OCI-LY7 (cell line): Measurements from ENCODE around the gene TSC22D2. TPM values are rescaled to one million over a fixed set of nuclear protein-coding genes. Genes with fewer than 3 reads are reported as not detected.

Experiments
- BruUV-seq: library from RNA; stranded (reverse); fragments of 400-500 nt; replicated peaks from 2 replicates; lab custom pipeline; 2021; lab: Mats Ljungman, UMichigan
- CTCF ChIA-PET: fragments of 300-600 bp; sonication (Branson Sonifier 250); formaldehyde crosslinking; loops from one replicate; lab custom pipeline; 2022; ENCODE audit warnings: antibody characterized with exemption; ENCODE audit not compliant: unreplicated experiment; lab: Charles Lee
- POLR2A ChIA-PET: fragments of 300-600 bp; sonication (Branson Sonifier 250); formaldehyde crosslinking; loops from one replicate; lab custom pipeline; 2022; ENCODE audit warnings: antibody characterized with exemption; lab: Charles Lee
- DNase-seq: peaks from one replicate; pipeline ENCODE4 v3.0.0-alpha.2; 2015; ENCODE audit warnings: low spot score
- H2AFZ ChIP-seq: fragments of 200-600 bp; sonication (generic), shearing (Covaris generic); 2 replicates; pipeline ENCODE4 v1.6.1; 2014; ENCODE audit warnings: mild to moderate bottlenecking, antibody characterized with exemption, low read length, moderate library complexity
- H3K27ac ChIP-seq: fragments of 200-600 bp; sonication (generic); 2 replicates; pipeline ENCODE4 v1.5.1; 2014; ENCODE audit warnings: mixed run types, low read depth, mild to moderate bottlenecking, moderate library complexity, low read length, inconsistent platforms; ENCODE audit not compliant: poor library complexity, severe bottlenecking
- H3K36me3 ChIP-seq: fragments of 200-600 bp; sonication (generic); 2 replicates; pipeline ENCODE4 v1.6.1; 2014; ENCODE audit warnings: mild to moderate bottlenecking, antibody characterized with exemption, low read length, moderate library complexity, mixed read lengths; ENCODE audit not compliant: insufficient read depth
- H3K4me1 ChIP-seq: fragments of 200-600 bp; sonication (generic); 2 replicates; pipeline ENCODE4 v1.5.1; 2014; ENCODE audit warnings: mild to moderate bottlenecking, low read length; ENCODE audit not compliant: insufficient read depth, poor library complexity, severe bottlenecking
- H3K4me2 ChIP-seq: fragments of 200-600 bp; sonication (generic); 2 replicates; pipeline ENCODE4 v1.6.1; 2014; ENCODE audit warnings: mild to moderate bottlenecking, low read length
- H3K4me3 ChIP-seq: fragments of 200-600 bp; sonication (generic); 2 replicates; pipeline ENCODE4 v1.5.1; 2014; ENCODE audit warnings: mild to moderate bottlenecking, low read depth, low read length; ENCODE audit not compliant: poor library complexity, severe bottlenecking
- H3K79me2 ChIP-seq: fragments of 200-600 bp; sonication (generic); 2 replicates; pipeline ENCODE4 v1.6.1; 2016; ENCODE audit warnings: low read depth, mild to moderate bottlenecking, low read length, moderate library complexity, mixed read lengths; ENCODE audit not compliant: insufficient read depth
- H3K9me2 ChIP-seq: fragments of 200-600 bp; sonication (generic); 2 replicates; pipeline ENCODE4 v1.6.1; 2016; ENCODE audit warnings: mild to moderate bottlenecking, low read length, mixed read lengths; ENCODE audit not compliant: insufficient read depth
- H3K9me3 ChIP-seq: fragments of 200-600 bp; sonication (generic); 2 replicates; pipeline ENCODE4 v1.6.1; 2014; ENCODE audit warnings: mild to moderate bottlenecking, mixed run types, low read length, mixed read lengths
- H4K20me1 ChIP-seq: fragments of 200-600 bp; sonication (generic); 2 replicates; pipeline ENCODE4 v1.6.1; 2014; ENCODE audit warnings: mild to moderate bottlenecking, antibody characterized with exemption, low read length, moderate library complexity, mixed read lengths; ENCODE audit not compliant: insufficient read depth
- EZH2phosphoT487 ChIP-seq: fragments of 200-600 bp; sonication (generic); IDR thresholded peaks from 2 replicates; pipeline ENCODE4 v1.6.1; 2018; ENCODE audit warnings: low read depth, borderline replicate concordance, mild to moderate bottlenecking, mixed run types, antibody characterized with exemption, low read length, moderate library complexity, mixed read lengths
- intact Hi-C: fragments of 100-400 bp; cut with micrococcal nuclease; formaldehyde crosslinking; loops from one replicate; pipeline ENCODE4 v1.10.0; 2022; ENCODE audit not compliant: unreplicated experiment
- total RNA-seq, 2 experiments: library from RNA; depleted of rRNA in 1 of 2; stranded (reverse); fragments of >200 nt in 1 of 2; shearing (Covaris generic) in 1 of 2; gene quantifications; 2 replicates each; pipeline ENCODE4 v1.2.3, GENCODE V29; 2014 to 2022
- TF ChIP-seq, protein P1 (sequence below): fragments of 200-600 bp; sonication (generic); conservative IDR thresholded peaks from 2 replicates; pipeline ENCODE4 v1.5.1; 2014; ENCODE audit warnings: mild to moderate bottlenecking, antibody characterized with exemption, low read length, moderate library complexity, mixed read lengths

The TSC22D2 gene
- total RNA-seq, 2 experiments from 2014 or later: 5.9 to 24.2 TPM

DNA sequence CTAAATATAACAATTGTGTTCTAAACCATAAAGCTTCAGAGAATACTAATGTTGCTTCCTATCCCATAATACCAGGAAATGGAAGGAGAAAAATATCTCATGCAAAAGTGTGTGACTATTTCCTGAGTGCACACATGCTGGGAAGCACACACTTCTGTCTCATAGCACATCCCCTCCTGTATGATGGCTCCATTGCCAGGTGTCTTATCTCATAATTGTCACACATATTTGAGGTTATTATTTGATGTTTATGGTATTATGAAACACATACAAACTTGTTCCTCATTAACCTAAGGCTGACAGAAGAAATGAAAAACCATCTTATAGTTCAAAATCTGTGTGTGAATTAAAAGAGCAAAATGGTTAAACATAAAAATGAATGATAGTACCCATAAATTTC, 72.8 kb downstream of the TSC22D2 start:
- Histone ChIP-seq H3K9me3 (no peaks in the 10 kb centered on the region), H2AFZ (no peak overlapping the region), H4K20me1 (no peaks in the 10 kb centered on the region), H3K27ac (no peak overlapping the region), H3K4me2 (no peak overlapping the region), H3K36me3 (no peaks in the 10 kb centered on the region), H3K79me2 (no peaks in the 10 kb centered on the region), H3K9me2 (no peaks in the 10 kb centered on the region), H3K4me1 (no peaks in the 10 kb centered on the region), H3K4me3 (no peak overlapping the region)
- intact Hi-C loops: no loop called here
- DNase-seq: no peak
- BruUV-seq: no TSS peak
- no peak for TF ChIP-seq EZH2phosphoT487
- TF ChIP-seq, protein P1, sequence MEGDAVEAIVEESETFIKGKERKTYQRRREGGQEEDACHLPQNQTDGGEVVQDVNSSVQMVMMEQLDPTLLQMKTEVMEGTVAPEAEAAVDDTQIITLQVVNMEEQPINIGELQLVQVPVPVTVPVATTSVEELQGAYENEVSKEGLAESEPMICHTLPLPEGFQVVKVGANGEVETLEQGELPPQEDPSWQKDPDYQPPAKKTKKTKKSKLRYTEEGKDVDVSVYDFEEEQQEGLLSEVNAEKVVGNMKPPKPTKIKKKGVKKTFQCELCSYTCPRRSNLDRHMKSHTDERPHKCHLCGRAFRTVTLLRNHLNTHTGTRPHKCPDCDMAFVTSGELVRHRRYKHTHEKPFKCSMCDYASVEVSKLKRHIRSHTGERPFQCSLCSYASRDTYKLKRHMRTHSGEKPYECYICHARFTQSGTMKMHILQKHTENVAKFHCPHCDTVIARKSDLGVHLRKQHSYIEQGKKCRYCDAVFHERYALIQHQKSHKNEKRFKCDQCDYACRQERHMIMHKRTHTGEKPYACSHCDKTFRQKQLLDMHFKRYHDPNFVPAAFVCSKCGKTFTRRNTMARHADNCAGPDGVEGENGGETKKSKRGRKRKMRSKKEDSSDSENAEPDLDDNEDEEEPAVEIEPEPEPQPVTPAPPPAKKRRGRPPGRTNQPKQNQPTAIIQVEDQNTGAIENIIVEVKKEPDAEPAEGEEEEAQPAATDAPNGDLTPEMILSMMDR: no peak
- CTCF ChIA-PET: no interaction called here
- POLR2A ChIA-PET: interaction anchor here (0.6 kb wide), 1 partner anchor 45 kb away, joined by 4 read pairs; no protein-coding TSS in a partner anchor

DNA sequence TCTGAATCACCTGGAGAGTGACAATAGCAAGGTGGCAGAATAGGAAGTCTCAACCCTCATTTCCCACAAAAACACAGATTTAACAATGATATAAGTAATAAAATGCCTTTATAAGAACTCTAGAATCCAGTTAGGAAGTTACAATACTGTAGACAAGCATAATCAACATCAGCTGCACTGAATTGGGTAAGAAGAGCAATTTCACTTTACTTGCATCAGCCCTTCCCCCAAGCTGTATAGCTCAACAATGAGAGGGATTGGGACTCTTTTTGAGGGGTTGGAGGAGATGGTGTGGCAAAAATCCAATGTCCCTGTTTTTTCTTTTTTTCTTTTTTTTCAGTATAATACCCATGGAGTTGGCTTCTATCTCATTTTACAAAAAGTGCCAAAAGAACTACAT, 75.1 kb downstream of the TSC22D2 start:
- Histone ChIP-seq H3K9me3 (no peaks in the 10 kb centered on the region; the same call in 1 of the 2 replicates), H3K4me1 (no peaks in the 10 kb centered on the region), H3K36me3 (no peaks in the 10 kb centered on the region), H3K4me2 (no peak overlapping the region), H3K4me3 (no peak overlapping the region), H4K20me1 (no peaks in the 10 kb centered on the region), H2AFZ (no peak overlapping the region), H3K9me2 (no peaks in the 10 kb centered on the region), H3K79me2 (no peaks in the 10 kb centered on the region), H3K27ac (no peak overlapping the region)
- TF ChIP-seq, protein P1: no peak
- no peak for TF ChIP-seq EZH2phosphoT487
- intact Hi-C loops: no loop called here
- DNase-seq: no peak
- POLR2A ChIA-PET: no interaction called here
- CTCF ChIA-PET: no interaction called here
- no TSS peak for BruUV-seq

GRCh38 chr3:150484410-150484809, 76.3 kb downstream of the TSC22D2 start:
- no peaks in the 10 kb centered on the region for H3K4me1 ChIP-seq
- no peaks in the 10 kb centered on the region; the same call in 1 of the 2 replicates for H3K9me3 ChIP-seq
- POLR2A ChIA-PET: interaction anchor here (1.0 to 2.1 kb wide), 2 partner anchors 9 to 11 kb away, joined by 4 to 6 read pairs; no protein-coding TSS in a partner anchor
- no peaks in the 10 kb centered on the region for H3K36me3 ChIP-seq
- no peaks in the 10 kb centered on the region for H3K79me2 ChIP-seq
- no peak overlapping the region for H3K4me3 ChIP-seq
- intact Hi-C loops: no loop called here
- BruUV-seq: no TSS peak
- H2AFZ ChIP-seq: no peak overlapping the region
- no peak overlapping the region for H3K27ac ChIP-seq
- CTCF ChIA-PET: no interaction called here
- no peaks in the 10 kb centered on the region for H3K9me2 ChIP-seq
- H3K4me2 ChIP-seq: no peak overlapping the region
- H4K20me1 ChIP-seq: no peaks in the 10 kb centered on the region
- TF ChIP-seq EZH2phosphoT487: no peak
- TF ChIP-seq, protein P1: no peak
- DNase-seq: no peak
